ENCODE results near the gene CADM1. TPM values are rescaled to one million over a fixed set of nuclear protein-coding genes. Genes with fewer than 3 reads are reported as not detected.

The CADM1 gene
- total RNA-seq, 1 experiment from 2014 or later: 0.79 TPM

DNA sequence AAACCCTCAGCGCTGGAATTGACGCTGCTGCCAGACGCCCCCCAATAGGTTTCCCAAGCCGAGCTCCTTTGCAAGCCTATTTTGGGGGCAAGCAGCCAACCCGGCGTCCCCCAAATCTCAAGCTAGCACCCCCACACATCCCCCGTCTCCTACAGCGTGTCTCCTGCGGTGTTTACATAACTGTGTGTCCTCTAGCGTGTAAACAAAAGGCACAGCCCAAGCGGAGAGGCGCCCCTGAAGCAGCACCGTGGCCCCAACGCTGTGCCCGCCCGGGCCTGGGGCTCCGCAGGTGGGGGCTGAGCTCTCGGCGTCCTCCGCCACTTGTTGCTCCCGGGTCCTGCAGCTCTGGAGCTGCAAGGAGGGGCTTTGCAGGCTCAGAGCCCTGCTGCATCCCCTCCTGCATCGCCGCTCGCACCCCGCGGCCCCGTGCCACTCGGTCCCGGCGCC, 1.6 kb downstream of the CADM1 start:
- no peak for ATAC-seq
- no TSS peak for BruUV-seq (replicated peaks)
- intact Hi-C loops (cut with micrococcal nuclease): no loop called here
- no peaks in the 10 kb centered on the region for H3K9me2 ChIP-seq (ENCODE audit: insufficient read depth)
- no peak overlapping the region for H3K9ac ChIP-seq (ENCODE audit: low read length)
- H3K4me1 ChIP-seq (ENCODE audit: control insufficient read depth in 1 of 2, insufficient read depth in 2 of 2, low read length in 2 of 2): no peaks in the 10 kb centered on the region
- H3K4me2 ChIP-seq (ENCODE audit: low read length): no peak overlapping the region
- H3K27ac ChIP-seq (ENCODE audit: low read depth, low read length): no peak overlapping the region
- TF ChIP-seq, protein P1, sequence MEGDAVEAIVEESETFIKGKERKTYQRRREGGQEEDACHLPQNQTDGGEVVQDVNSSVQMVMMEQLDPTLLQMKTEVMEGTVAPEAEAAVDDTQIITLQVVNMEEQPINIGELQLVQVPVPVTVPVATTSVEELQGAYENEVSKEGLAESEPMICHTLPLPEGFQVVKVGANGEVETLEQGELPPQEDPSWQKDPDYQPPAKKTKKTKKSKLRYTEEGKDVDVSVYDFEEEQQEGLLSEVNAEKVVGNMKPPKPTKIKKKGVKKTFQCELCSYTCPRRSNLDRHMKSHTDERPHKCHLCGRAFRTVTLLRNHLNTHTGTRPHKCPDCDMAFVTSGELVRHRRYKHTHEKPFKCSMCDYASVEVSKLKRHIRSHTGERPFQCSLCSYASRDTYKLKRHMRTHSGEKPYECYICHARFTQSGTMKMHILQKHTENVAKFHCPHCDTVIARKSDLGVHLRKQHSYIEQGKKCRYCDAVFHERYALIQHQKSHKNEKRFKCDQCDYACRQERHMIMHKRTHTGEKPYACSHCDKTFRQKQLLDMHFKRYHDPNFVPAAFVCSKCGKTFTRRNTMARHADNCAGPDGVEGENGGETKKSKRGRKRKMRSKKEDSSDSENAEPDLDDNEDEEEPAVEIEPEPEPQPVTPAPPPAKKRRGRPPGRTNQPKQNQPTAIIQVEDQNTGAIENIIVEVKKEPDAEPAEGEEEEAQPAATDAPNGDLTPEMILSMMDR (IDR thresholded peaks at IDR 0.05 in 2 of 3, conservative IDR thresholded peaks at IDR 0.05 in 1 of 3; ENCODE audit: borderline replicate concordance in 1 of 3, insufficient read depth in 1 of 3, low read depth in 2 of 3, low read length in 2 of 3): no peak
- no peak for TF ChIP-seq ZNF274 (IDR thresholded peaks at IDR 0.05; ENCODE audit: low read depth, low read length)
- TF ChIP-seq SRF (IDR thresholded peaks at IDR 0.05; ENCODE audit: low read depth): no peak
- TF ChIP-seq, protein P2, sequence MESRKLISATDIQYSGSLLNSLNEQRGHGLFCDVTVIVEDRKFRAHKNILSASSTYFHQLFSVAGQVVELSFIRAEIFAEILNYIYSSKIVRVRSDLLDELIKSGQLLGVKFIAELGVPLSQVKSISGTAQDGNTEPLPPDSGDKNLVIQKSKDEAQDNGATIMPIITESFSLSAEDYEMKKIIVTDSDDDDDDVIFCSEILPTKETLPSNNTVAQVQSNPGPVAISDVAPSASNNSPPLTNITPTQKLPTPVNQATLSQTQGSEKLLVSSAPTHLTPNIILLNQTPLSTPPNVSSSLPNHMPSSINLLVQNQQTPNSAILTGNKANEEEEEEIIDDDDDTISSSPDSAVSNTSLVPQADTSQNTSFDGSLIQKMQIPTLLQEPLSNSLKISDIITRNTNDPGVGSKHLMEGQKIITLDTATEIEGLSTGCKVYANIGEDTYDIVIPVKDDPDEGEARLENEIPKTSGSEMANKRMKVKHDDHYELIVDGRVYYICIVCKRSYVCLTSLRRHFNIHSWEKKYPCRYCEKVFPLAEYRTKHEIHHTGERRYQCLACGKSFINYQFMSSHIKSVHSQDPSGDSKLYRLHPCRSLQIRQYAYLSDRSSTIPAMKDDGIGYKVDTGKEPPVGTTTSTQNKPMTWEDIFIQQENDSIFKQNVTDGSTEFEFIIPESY (IDR thresholded peaks at IDR 0.05; ENCODE audit: extremely low read depth, insufficient replicate concordance, low read length): no peak
- TF ChIP-seq ELF1 (IDR thresholded peaks at IDR 0.05; ENCODE audit: borderline replicate concordance, low read depth): no peak
- no peak for TF ChIP-seq EZH2 (IDR thresholded peaks at IDR 0.05)
- TF ChIP-seq RAD21 (IDR thresholded peaks at IDR 0.05; ENCODE audit: low read depth): no peak
- TF ChIP-seq POLR2AphosphoS5 (IDR thresholded peaks at IDR 0.05; ENCODE audit: low read depth, low read length): no peak
- no peak for TF ChIP-seq JUND (IDR thresholded peaks at IDR 0.05)
- no peak for TF ChIP-seq POLR2A (IDR thresholded peaks at IDR 0.05; ENCODE audit: borderline replicate concordance, extremely low read depth, insufficient read depth, insufficient read length)
- no peak for TF ChIP-seq CBX3 (IDR thresholded peaks at IDR 0.05; ENCODE audit: low read depth)
- TF ChIP-seq SP1 (IDR thresholded peaks at IDR 0.05; ENCODE audit: low read depth): no peak
- TF ChIP-seq YY1 (IDR thresholded peaks at IDR 0.05; ENCODE audit: extremely low read depth, insufficient replicate concordance, low read depth, low read length): no peak
- TF ChIP-seq, protein P3, sequence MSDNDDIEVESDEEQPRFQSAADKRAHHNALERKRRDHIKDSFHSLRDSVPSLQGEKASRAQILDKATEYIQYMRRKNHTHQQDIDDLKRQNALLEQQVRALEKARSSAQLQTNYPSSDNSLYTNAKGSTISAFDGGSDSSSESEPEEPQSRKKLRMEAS (IDR thresholded peaks at IDR 0.05): no peak
- ChIA-PET CTCF (no interaction called here), POLR2A (no interaction called here), RAD21 (ENCODE audit: low non-redundant PET in 1 of 2, low total read pairs in 2 of 2, uncharacterized antibody in 2 of 2, unreplicated experiment in 2 of 2) (no interaction called here)
- no peaks in the 10 kb centered on the region; the same call in 1 of the 2 replicates for H4K20me1 ChIP-seq (ENCODE audit: insufficient read depth)
- no peak overlapping the region for H3K4me3 ChIP-seq (replicated peaks in 1 of 2; ENCODE audit: low read depth in 1 of 2, low read length in 2 of 2)
- no peaks in the 10 kb centered on the region for H3K36me3 ChIP-seq (ENCODE audit: control insufficient read depth in 1 of 2, insufficient read depth in 2 of 2, low read length in 2 of 2)
- H3K9me3 ChIP-seq (ENCODE audit: control insufficient read depth in 1 of 2, insufficient read depth in 1 of 2, low read depth in 1 of 2, low read length in 2 of 2): peaks cover 0 to 4% of the 10 kb centered on the region in 2 experiments; a peak in 2 of 4 replicates
- DNase-seq (ENCODE audit: low read depth, low spot score): no peak
- no peak overlapping the region for H2AFZ ChIP-seq (ENCODE audit: low read depth, low read length, poor library complexity, severe bottlenecking)
- H3K27me3 ChIP-seq (ENCODE audit: insufficient read depth, low read length): no peaks in the 10 kb centered on the region
- no peaks in the 10 kb centered on the region for H3K79me2 ChIP-seq (ENCODE audit: insufficient read depth, low read length)

Data from HCT116 (cell line).